WERI-Rb-1 (cell line): ENCODE results near the gene PCNX1.
"Not testable (repeated sequence)": the region's sequence is repeated elsewhere in the genome, so short reads cannot be mapped to it uniquely, and the experiment has no call there.

Experiments used
- DNase-seq: peaks from one replicate; pipeline ENCODE4 v3.0.0-alpha.2; 2020
- H3K27ac ChIP-seq: fragments of 250-450 bp; sonication (Bioruptor Pico); 2 replicates; pipeline ENCODE4 v1.5.1; 2020; ENCODE audit warnings: mild to moderate bottlenecking, moderate library complexity
- H3K27me3 ChIP-seq: fragments of 250-450 bp; sonication (Bioruptor Pico); 2 replicates; pipeline ENCODE4 v1.5.1; 2021; ENCODE audit warnings: mild to moderate bottlenecking, low read depth, moderate library complexity; ENCODE audit not compliant: insufficient read depth, severe bottlenecking
- H3K36me3 ChIP-seq: fragments of 250-450 bp; sonication (Bioruptor Pico); 2 replicates; pipeline ENCODE4 v1.5.1; 2020; ENCODE audit warnings: mild to moderate bottlenecking, moderate library complexity
- H3K4me3 ChIP-seq: 2 replicates; pipeline ENCODE4 v1.5.1; 2011; ENCODE audit warnings: low read depth, mild to moderate bottlenecking, control low read depth, low read length
- H3K9me3 ChIP-seq: fragments of 250-450 bp; sonication (Bioruptor Pico); 2 replicates; pipeline ENCODE4 v1.5.1; 2021; ENCODE audit warnings: mild to moderate bottlenecking, moderate library complexity; ENCODE audit not compliant: severe bottlenecking
- TF ChIP-seq, protein P1 (sequence below): IDR thresholded peaks from 2 replicates; pipeline ENCODE4 v1.5.1; 2011; ENCODE audit warnings: low read depth, mild to moderate bottlenecking, control low read depth, inconsistent platforms, low read length

PCNX1 gene

GRCh38 chr14:70926235-70926830 lies 19.1 kb downstream of the PCNX1 start:
- H3K27me3 ChIP-seq = no peaks in the 10 kb centered on the region
- no peaks in the 10 kb centered on the region for H3K36me3 ChIP-seq
- no peaks in the 10 kb centered on the region for H3K9me3 ChIP-seq
- no peak overlapping the region for H3K4me3 ChIP-seq
- DNase-seq = no peak
- no peak overlapping the region for H3K27ac ChIP-seq
- TF ChIP-seq, protein P1, sequence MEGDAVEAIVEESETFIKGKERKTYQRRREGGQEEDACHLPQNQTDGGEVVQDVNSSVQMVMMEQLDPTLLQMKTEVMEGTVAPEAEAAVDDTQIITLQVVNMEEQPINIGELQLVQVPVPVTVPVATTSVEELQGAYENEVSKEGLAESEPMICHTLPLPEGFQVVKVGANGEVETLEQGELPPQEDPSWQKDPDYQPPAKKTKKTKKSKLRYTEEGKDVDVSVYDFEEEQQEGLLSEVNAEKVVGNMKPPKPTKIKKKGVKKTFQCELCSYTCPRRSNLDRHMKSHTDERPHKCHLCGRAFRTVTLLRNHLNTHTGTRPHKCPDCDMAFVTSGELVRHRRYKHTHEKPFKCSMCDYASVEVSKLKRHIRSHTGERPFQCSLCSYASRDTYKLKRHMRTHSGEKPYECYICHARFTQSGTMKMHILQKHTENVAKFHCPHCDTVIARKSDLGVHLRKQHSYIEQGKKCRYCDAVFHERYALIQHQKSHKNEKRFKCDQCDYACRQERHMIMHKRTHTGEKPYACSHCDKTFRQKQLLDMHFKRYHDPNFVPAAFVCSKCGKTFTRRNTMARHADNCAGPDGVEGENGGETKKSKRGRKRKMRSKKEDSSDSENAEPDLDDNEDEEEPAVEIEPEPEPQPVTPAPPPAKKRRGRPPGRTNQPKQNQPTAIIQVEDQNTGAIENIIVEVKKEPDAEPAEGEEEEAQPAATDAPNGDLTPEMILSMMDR = no peak

GRCh38 chr14:70931008-70931407 lies 23.7 kb downstream of the PCNX1 start:
- DNase-seq = no peak
- H3K4me3 ChIP-seq = no peak overlapping the region
- TF ChIP-seq, protein P1 = no peak
- H3K9me3 ChIP-seq = no peaks in the 10 kb centered on the region
- no peaks in the 10 kb centered on the region for H3K27me3 ChIP-seq
- H3K27ac ChIP-seq = no peak overlapping the region
- no peaks in the 10 kb centered on the region for H3K36me3 ChIP-seq

GRCh38 chr14:70934084-70934483 lies 26.8 kb downstream of the PCNX1 start:
- no peaks in the 10 kb centered on the region for H3K36me3 ChIP-seq
- no peaks in the 10 kb centered on the region for H3K9me3 ChIP-seq
- H3K27ac ChIP-seq = no peak overlapping the region
- TF ChIP-seq, protein P1 = no peak
- no peak overlapping the region for H3K4me3 ChIP-seq
- DNase-seq = no peak
- H3K27me3 ChIP-seq = no peaks in the 10 kb centered on the region

DNA sequence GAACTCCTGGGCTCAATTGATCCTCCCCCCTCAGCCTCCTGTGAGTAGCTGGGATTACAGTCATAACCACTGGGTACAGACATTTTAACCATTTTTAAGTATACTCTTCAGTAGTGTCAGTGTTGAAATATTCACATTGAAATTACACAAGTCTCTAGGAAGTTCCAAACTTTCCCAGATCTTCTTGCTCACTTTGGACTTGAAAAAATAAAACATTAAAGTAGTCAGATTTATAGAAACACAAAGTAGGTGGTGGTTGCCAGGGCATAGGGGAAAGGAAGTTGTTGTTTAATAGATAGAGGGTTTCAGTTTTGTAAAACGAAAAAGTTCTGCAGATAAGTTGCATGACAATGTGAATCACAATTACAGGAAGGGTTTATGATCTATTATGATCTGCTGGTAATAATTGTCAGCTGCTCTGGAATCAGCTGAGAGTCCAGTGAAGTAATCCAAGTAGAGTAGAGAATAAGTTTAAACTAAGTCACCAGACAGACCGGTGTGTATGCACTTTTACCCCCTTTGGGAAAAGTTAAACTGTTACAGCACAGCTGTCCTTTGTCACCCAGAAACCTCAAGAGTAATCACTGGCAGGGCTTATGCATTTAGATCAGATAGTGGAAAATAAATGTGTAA lies 27.4 kb downstream of the PCNX1 start:
- DNase-seq = no peak
- H3K27ac ChIP-seq = no peak overlapping the region

GRCh38 chr14:70935135-70935534 lies 27.9 kb downstream of the PCNX1 start:
- Histone ChIP-seq H3K4me3 (no peak overlapping the region), H3K27me3 (no peaks in the 10 kb centered on the region), H3K27ac (no peak overlapping the region), H3K36me3 (no peaks in the 10 kb centered on the region), H3K9me3 (no peaks in the 10 kb centered on the region)
- TF ChIP-seq, protein P1 = no peak
- no peak for DNase-seq

More for the DNA sequence above, 27.4 kb downstream of the PCNX1 start:
- H3K9me3 ChIP-seq = no peaks in the 10 kb centered on the region
- H3K36me3 ChIP-seq = no peaks in the 10 kb centered on the region
- H3K27me3 ChIP-seq = no peaks in the 10 kb centered on the region
- no peak overlapping the region for H3K4me3 ChIP-seq
- TF ChIP-seq, protein P1 = no peak

GRCh38 chr14:70939693-70940092 lies 32.4 kb downstream of the PCNX1 start:
- H3K9me3 ChIP-seq = peaks cover 17% of the 10 kb centered on the region
- not testable (repeated sequence) for DNase-seq, H3K27ac ChIP-seq, H3K4me3 ChIP-seq, H3K36me3 ChIP-seq, H3K27me3 ChIP-seq

GRCh38 chr14:70941637-70942341 lies 34.5 kb downstream of the PCNX1 start:
- not testable (repeated sequence) for H3K4me3 ChIP-seq, H3K27me3 ChIP-seq, H3K36me3 ChIP-seq, H3K27ac ChIP-seq, DNase-seq
- peaks cover 17% of the 10 kb centered on the region for H3K9me3 ChIP-seq
